Measurements from ENCODE around the gene NOS1. TPM values are rescaled to one million over a fixed set of nuclear protein-coding genes. Genes with fewer than 3 reads are reported as not detected.

The NOS1 gene
- total and polyA plus RNA-seq, 2 experiments from 2014 or later: 0.63 to 3.0 TPM

DNA sequence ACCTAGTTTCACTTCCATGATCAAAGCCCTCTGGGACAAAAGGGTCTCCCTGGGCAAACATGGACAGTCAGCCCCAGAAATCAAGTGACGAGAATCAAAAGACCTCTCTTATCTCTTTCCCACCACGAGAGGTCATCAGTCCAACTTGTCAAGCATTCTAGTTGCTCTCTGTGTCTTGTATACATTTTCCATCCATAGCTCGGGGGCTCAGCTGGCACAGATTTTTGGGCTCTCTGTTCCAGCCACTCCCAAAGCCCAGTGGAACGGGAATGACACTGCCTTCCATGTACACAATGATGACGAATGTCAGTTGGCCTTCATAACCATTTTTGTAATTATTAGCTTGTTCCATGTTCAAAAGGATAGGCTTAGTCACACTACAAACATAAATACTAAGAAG lies 29.7 kb downstream of the NOS1 start:
- Histone ChIP-seq H3F3A (replicated peaks; ENCODE audit: low read depth) (no peaks in the 10 kb centered on the region), H3K27ac (ENCODE audit: low read depth) (no peak overlapping the region), H3K4me1 (ENCODE audit: insufficient read depth) (no peaks in the 10 kb centered on the region), H4K20me1 (replicated peaks; ENCODE audit: insufficient read depth) (no peaks in the 10 kb centered on the region), H3K79me2 (replicated peaks; ENCODE audit: insufficient read depth) (no peaks in the 10 kb centered on the region), H3K9me2 (ENCODE audit: insufficient read depth) (no peaks in the 10 kb centered on the region), H2AFZ (no peak overlapping the region), H3K36me3 (ENCODE audit: insufficient read depth) (no peaks in the 10 kb centered on the region), H3K27me3 (ENCODE audit: insufficient read depth) (no peaks in the 10 kb centered on the region), H3K4me3 (no peak overlapping the region), H3K4me2 (no peak overlapping the region)
- Mint-ChIP-seq H3K9me3 (no peaks in the 10 kb centered on the region), H3K4me3 (no peak overlapping the region), H3K27me3 (ENCODE audit: insufficient read depth, low read depth, poor library complexity) (peaks cover 3% of the 10 kb centered on the region), H3K4me1 (peaks cover 11% of the 10 kb centered on the region), H3K36me3 (ENCODE audit: low read depth) (no peaks in the 10 kb centered on the region), H3K27ac (no peak overlapping the region)
- ATAC-seq (no peak), DNase-seq (ENCODE audit: low spot score) (no peak)
- TF ChIP-seq, protein P1, sequence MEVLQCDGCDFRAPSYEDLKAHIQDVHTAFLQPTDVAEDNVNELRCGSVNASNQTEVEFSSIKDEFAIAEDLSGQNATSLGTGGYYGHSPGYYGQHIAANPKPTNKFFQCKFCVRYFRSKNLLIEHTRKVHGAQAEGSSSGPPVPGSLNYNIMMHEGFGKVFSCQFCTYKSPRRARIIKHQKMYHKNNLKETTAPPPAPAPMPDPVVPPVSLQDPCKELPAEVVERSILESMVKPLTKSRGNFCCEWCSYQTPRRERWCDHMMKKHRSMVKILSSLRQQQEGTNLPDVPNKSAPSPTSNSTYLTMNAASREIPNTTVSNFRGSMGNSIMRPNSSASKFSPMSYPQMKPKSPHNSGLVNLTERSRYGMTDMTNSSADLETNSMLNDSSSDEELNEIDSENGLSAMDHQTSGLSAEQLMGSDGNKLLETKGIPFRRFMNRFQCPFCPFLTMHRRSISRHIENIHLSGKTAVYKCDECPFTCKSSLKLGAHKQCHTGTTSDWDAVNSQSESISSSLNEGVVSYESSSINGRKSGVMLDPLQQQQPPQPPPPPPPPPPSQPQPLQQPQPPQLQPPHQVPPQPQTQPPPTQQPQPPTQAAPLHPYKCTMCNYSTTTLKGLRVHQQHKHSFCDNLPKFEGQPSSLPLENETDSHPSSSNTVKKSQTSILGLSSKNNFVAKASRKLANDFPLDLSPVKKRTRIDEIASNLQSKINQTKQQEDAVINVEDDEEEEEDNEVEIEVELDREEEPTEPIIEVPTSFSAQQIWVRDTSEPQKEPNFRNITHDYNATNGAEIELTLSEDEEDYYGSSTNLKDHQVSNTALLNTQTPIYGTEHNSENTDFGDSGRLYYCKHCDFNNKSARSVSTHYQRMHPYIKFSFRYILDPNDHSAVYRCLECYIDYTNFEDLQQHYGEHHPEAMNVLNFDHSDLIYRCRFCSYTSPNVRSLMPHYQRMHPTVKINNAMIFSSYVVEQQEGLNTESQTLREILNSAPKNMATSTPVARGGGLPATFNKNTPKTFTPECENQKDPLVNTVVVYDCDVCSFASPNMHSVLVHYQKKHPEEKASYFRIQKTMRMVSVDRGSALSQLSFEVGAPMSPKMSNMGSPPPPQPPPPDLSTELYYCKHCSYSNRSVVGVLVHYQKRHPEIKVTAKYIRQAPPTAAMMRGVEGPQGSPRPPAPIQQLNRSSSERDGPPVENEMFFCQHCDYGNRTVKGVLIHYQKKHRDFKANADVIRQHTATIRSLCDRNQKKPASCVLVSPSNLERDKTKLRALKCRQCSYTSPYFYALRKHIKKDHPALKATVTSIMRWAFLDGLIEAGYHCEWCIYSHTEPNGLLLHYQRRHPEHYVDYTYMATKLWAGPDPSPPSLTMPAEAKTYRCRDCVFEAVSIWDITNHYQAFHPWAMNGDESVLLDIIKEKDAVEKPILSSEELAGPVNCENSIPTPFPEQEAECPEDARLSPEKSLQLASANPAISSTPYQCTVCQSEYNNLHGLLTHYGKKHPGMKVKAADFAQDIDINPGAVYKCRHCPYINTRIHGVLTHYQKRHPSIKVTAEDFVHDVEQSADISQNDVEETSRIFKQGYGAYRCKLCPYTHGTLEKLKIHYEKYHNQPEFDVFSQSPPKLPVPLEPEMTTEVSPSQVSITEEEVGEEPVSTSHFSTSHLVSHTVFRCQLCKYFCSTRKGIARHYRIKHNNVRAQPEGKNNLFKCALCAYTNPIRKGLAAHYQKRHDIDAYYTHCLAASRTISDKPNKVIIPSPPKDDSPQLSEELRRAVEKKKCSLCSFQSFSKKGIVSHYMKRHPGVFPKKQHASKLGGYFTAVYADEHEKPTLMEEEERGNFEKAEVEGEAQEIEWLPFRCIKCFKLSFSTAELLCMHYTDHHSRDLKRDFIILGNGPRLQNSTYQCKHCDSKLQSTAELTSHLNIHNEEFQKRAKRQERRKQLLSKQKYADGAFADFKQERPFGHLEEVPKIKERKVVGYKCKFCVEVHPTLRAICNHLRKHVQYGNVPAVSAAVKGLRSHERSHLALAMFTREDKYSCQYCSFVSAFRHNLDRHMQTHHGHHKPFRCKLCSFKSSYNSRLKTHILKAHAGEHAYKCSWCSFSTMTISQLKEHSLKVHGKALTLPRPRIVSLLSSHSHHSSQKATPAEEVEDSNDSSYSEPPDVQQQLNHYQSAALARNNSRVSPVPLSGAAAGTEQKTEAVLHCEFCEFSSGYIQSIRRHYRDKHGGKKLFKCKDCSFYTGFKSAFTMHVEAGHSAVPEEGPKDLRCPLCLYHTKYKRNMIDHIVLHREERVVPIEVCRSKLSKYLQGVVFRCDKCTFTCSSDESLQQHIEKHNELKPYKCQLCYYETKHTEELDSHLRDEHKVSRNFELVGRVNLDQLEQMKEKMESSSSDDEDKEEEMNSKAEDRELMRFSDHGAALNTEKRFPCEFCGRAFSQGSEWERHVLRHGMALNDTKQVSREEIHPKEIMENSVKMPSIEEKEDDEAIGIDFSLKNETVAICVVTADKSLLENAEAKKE (CRISPR knock-in tag; IDR thresholded peaks at IDR 0.05): no peak
- TF ChIP-seq, protein P2, sequence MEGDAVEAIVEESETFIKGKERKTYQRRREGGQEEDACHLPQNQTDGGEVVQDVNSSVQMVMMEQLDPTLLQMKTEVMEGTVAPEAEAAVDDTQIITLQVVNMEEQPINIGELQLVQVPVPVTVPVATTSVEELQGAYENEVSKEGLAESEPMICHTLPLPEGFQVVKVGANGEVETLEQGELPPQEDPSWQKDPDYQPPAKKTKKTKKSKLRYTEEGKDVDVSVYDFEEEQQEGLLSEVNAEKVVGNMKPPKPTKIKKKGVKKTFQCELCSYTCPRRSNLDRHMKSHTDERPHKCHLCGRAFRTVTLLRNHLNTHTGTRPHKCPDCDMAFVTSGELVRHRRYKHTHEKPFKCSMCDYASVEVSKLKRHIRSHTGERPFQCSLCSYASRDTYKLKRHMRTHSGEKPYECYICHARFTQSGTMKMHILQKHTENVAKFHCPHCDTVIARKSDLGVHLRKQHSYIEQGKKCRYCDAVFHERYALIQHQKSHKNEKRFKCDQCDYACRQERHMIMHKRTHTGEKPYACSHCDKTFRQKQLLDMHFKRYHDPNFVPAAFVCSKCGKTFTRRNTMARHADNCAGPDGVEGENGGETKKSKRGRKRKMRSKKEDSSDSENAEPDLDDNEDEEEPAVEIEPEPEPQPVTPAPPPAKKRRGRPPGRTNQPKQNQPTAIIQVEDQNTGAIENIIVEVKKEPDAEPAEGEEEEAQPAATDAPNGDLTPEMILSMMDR (conservative IDR thresholded peaks at IDR 0.05; ENCODE audit: low read depth in 2 of 2): no peak
- TF ChIP-seq ZNF114 (CRISPR knock-in tag; IDR thresholded peaks at IDR 0.05) (no peak), STAT1 (IDR thresholded peaks at IDR 0.05; ENCODE audit: unreplicated experiment) (no peak), ZNF331 (CRISPR knock-in tag; IDR thresholded peaks at IDR 0.05; ENCODE audit: low read depth) (no peak)
- TF ChIP-seq, protein P3, sequence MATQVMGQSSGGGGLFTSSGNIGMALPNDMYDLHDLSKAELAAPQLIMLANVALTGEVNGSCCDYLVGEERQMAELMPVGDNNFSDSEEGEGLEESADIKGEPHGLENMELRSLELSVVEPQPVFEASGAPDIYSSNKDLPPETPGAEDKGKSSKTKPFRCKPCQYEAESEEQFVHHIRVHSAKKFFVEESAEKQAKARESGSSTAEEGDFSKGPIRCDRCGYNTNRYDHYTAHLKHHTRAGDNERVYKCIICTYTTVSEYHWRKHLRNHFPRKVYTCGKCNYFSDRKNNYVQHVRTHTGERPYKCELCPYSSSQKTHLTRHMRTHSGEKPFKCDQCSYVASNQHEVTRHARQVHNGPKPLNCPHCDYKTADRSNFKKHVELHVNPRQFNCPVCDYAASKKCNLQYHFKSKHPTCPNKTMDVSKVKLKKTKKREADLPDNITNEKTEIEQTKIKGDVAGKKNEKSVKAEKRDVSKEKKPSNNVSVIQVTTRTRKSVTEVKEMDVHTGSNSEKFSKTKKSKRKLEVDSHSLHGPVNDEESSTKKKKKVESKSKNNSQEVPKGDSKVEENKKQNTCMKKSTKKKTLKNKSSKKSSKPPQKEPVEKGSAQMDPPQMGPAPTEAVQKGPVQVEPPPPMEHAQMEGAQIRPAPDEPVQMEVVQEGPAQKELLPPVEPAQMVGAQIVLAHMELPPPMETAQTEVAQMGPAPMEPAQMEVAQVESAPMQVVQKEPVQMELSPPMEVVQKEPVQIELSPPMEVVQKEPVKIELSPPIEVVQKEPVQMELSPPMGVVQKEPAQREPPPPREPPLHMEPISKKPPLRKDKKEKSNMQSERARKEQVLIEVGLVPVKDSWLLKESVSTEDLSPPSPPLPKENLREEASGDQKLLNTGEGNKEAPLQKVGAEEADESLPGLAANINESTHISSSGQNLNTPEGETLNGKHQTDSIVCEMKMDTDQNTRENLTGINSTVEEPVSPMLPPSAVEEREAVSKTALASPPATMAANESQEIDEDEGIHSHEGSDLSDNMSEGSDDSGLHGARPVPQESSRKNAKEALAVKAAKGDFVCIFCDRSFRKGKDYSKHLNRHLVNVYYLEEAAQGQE (IDR thresholded peaks at IDR 0.05; ENCODE audit: unreplicated experiment): no peak
